ENCODE measurements around the gene FAXDC2.

Gene FAXDC2

GRCh38 chr5:154801083-154801482, 49.3 kb downstream of the FAXDC2 start:
- no peak for DNase-seq (ENCODE audit: extremely low read depth, low read depth)
- TF ChIP-seq CTCF (IDR thresholded peaks at IDR 0.05; ENCODE audit: low read depth, low read length, missing control alignments): no peak
- no peak overlapping the region for H3K4me3 ChIP-seq (replicated peaks; ENCODE audit: low read depth, low read length)

DNA sequence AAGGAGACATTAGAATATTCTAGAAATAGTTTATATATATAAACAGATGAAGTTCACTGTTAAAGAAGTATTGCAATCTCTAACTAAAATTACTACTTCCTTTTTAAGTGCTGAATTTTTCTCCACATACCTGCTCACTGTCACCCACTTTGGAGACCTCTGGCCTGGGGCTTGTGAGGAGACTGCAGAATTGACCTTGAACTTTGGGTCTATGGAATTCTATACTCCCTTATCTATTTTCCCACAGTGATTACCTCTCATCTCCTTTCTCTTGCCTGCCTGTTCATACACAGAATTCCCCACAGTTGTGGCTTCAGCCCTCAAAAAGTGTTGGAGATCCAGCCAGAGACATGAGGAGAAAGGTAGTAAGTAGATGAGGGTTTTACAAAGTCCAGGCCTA, 49.8 kb downstream of the FAXDC2 start:
- H3K4me3 ChIP-seq (replicated peaks; ENCODE audit: low read depth, low read length): no peak overlapping the region
- no peak for TF ChIP-seq CTCF (IDR thresholded peaks at IDR 0.05; ENCODE audit: low read depth, low read length, missing control alignments)
- DNase-seq (ENCODE audit: extremely low read depth, low read depth): no peak

- no peak overlapping the region for H3K4me3 ChIP-seq (replicated peaks; ENCODE audit: low read depth, low read length)
- no peak for TF ChIP-seq CTCF (IDR thresholded peaks at IDR 0.05; ENCODE audit: low read depth, low read length, missing control alignments)
- no peak for DNase-seq (ENCODE audit: extremely low read depth, low read depth)
Measured at GRCh38 chr5:154797762-154798161, 52.6 kb downstream of the FAXDC2 start.

GRCh38 chr5:154795235-154795596, 55.2 kb downstream of the FAXDC2 start:
- TF ChIP-seq CTCF (IDR thresholded peaks at IDR 0.05; ENCODE audit: low read depth, low read length, missing control alignments): no peak
- no peak overlapping the region for H3K4me3 ChIP-seq (replicated peaks; ENCODE audit: low read depth, low read length)
- DNase-seq (ENCODE audit: extremely low read depth, low read depth): no peak

- H3K4me3 ChIP-seq (replicated peaks; ENCODE audit: low read depth, low read length): no peak overlapping the region
- no peak for TF ChIP-seq CTCF (IDR thresholded peaks at IDR 0.05; ENCODE audit: low read depth, low read length, missing control alignments)
- no peak for DNase-seq (ENCODE audit: extremely low read depth, low read depth)
Measured at GRCh38 chr5:154794525-154795234, 55.7 kb downstream of the FAXDC2 start.

- TF ChIP-seq CTCF (IDR thresholded peaks at IDR 0.05; ENCODE audit: low read depth, low read length, missing control alignments): no peak
- no peak overlapping the region for H3K4me3 ChIP-seq (replicated peaks; ENCODE audit: low read depth, low read length)
- no peak for DNase-seq (ENCODE audit: extremely low read depth, low read depth)
Measured at GRCh38 chr5:154793599-154794524, 56.5 kb downstream of the FAXDC2 start.
